ENCODE results near the gene MIEF1. TPM values are rescaled to one million over a fixed set of nuclear protein-coding genes. Genes with fewer than 3 reads are reported as not detected.

The MIEF1 gene
- total and polyA plus RNA-seq, 2 experiments from 2014 or later, result 13.2 to 40.1 TPM

DNA sequence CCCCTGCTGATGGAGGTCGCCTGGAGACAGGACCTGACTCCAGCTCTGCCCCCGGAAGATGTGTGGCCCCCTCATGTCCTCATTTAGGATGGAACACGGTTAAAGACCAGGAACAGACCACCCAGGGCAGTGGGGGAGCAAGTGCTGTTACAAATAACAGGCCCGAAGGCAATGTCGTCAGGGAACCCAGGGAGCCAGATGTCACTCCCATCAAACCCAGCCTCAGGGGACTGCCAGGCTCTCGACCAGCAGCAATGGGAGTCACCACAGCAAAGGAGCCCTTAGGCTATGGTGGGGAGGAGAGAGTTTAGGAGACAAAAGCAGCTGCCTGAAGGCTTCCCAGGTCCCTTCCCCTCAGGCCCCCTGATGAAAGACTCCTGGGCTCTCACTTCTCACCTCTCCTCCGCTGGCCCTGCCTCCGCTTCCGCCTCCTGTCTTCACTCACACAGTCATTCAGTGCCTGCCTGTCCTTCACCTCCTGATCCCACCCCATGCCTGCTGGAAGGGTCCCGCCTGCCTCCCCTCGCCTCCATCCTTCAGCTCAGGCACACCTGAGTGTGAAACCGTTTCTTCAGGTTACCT, 26.1 kb downstream of the MIEF1 start (continued):
- TF ChIP-seq, protein P1, sequence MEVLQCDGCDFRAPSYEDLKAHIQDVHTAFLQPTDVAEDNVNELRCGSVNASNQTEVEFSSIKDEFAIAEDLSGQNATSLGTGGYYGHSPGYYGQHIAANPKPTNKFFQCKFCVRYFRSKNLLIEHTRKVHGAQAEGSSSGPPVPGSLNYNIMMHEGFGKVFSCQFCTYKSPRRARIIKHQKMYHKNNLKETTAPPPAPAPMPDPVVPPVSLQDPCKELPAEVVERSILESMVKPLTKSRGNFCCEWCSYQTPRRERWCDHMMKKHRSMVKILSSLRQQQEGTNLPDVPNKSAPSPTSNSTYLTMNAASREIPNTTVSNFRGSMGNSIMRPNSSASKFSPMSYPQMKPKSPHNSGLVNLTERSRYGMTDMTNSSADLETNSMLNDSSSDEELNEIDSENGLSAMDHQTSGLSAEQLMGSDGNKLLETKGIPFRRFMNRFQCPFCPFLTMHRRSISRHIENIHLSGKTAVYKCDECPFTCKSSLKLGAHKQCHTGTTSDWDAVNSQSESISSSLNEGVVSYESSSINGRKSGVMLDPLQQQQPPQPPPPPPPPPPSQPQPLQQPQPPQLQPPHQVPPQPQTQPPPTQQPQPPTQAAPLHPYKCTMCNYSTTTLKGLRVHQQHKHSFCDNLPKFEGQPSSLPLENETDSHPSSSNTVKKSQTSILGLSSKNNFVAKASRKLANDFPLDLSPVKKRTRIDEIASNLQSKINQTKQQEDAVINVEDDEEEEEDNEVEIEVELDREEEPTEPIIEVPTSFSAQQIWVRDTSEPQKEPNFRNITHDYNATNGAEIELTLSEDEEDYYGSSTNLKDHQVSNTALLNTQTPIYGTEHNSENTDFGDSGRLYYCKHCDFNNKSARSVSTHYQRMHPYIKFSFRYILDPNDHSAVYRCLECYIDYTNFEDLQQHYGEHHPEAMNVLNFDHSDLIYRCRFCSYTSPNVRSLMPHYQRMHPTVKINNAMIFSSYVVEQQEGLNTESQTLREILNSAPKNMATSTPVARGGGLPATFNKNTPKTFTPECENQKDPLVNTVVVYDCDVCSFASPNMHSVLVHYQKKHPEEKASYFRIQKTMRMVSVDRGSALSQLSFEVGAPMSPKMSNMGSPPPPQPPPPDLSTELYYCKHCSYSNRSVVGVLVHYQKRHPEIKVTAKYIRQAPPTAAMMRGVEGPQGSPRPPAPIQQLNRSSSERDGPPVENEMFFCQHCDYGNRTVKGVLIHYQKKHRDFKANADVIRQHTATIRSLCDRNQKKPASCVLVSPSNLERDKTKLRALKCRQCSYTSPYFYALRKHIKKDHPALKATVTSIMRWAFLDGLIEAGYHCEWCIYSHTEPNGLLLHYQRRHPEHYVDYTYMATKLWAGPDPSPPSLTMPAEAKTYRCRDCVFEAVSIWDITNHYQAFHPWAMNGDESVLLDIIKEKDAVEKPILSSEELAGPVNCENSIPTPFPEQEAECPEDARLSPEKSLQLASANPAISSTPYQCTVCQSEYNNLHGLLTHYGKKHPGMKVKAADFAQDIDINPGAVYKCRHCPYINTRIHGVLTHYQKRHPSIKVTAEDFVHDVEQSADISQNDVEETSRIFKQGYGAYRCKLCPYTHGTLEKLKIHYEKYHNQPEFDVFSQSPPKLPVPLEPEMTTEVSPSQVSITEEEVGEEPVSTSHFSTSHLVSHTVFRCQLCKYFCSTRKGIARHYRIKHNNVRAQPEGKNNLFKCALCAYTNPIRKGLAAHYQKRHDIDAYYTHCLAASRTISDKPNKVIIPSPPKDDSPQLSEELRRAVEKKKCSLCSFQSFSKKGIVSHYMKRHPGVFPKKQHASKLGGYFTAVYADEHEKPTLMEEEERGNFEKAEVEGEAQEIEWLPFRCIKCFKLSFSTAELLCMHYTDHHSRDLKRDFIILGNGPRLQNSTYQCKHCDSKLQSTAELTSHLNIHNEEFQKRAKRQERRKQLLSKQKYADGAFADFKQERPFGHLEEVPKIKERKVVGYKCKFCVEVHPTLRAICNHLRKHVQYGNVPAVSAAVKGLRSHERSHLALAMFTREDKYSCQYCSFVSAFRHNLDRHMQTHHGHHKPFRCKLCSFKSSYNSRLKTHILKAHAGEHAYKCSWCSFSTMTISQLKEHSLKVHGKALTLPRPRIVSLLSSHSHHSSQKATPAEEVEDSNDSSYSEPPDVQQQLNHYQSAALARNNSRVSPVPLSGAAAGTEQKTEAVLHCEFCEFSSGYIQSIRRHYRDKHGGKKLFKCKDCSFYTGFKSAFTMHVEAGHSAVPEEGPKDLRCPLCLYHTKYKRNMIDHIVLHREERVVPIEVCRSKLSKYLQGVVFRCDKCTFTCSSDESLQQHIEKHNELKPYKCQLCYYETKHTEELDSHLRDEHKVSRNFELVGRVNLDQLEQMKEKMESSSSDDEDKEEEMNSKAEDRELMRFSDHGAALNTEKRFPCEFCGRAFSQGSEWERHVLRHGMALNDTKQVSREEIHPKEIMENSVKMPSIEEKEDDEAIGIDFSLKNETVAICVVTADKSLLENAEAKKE (CRISPR knock-in tag; IDR thresholded peaks at IDR 0.05), result no peak
- TF ChIP-seq, protein P2, sequence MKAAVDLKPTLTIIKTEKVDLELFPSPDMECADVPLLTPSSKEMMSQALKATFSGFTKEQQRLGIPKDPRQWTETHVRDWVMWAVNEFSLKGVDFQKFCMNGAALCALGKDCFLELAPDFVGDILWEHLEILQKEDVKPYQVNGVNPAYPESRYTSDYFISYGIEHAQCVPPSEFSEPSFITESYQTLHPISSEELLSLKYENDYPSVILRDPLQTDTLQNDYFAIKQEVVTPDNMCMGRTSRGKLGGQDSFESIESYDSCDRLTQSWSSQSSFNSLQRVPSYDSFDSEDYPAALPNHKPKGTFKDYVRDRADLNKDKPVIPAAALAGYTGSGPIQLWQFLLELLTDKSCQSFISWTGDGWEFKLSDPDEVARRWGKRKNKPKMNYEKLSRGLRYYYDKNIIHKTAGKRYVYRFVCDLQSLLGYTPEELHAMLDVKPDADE (IDR thresholded peaks at IDR 0.05), result no peak
- TF ChIP-seq NANOG (IDR thresholded peaks at IDR 0.05; ENCODE audit: borderline replicate concordance), result no peak
- TF ChIP-seq STAT1 (IDR thresholded peaks at IDR 0.05; ENCODE audit: unreplicated experiment), result no peak

DNA sequence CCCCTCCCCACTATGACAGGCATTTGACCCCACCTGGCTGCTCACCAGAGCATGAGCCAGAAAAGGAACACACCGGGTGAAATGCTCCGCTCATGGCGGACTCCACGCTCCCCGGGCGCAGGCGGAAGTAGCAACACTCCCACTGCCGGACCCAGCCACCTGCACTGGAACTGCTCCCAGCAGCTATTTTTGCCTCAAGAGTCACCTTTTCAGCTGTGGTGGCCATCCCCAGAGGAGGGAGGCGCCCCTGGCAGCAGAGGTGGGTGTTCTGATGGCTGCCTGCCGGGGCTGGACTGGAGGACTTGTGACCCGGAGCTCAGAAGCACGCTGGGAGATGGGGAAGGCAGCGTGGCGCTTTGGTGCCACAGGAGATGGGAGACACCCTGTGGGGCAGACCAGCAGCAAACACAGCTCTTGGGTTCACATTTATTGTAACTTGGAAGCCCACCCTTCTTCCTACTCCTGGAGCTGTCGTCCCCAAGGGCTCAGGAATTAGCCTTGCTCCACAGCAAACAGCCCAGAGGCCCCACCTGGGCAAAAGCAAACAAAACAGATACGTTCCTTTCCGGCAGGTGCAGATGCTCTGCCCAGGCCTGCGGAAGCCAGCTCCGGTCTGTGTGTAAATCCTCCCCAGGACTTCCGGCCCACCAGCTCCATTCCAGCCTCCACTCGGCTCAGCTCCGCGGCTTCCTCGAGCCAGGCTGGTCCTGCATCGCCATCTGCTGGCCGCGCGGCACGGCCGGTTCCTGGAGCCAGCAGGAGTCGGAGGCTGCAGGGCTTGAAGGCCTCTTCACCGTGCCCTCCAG, 26.8 kb downstream of the MIEF1 start:
- H3K9me3 Mint-ChIP-seq, result peaks cover 2% of the 10 kb centered on the region; the same call in 2 of the 3 replicates
- ATAC-seq (peak; percentile 22), DNase-seq (ENCODE audit: low spot score) (peak; percentile 96)
- peaks cover 32% of the 10 kb centered on the region for H4K20me1 ChIP-seq (replicated peaks; ENCODE audit: insufficient read depth)
- peaks cover 50% of the 10 kb centered on the region for H3F3A ChIP-seq (replicated peaks; ENCODE audit: low read depth)
- 0 out of 2 replicates have a peak overlapping the region, but pooled peaks have one; percentile 9 for H3K4me3 ChIP-seq
- no peaks in the 10 kb centered on the region for H3K9me2 ChIP-seq (ENCODE audit: insufficient read depth)
- H3K4me2 ChIP-seq, result peak overlapping the region; percentile 60
- H3K4me1 ChIP-seq (ENCODE audit: insufficient read depth), result peaks cover 34% of the 10 kb centered on the region
- no peak overlapping the region; the same call in 2 of the 3 replicates for H3K4me3 Mint-ChIP-seq
- peaks cover 53% of the 10 kb centered on the region for H3K4me1 Mint-ChIP-seq
- H3K27ac Mint-ChIP-seq, result no peak overlapping the region
- H3K36me3 Mint-ChIP-seq (ENCODE audit: low read depth), result peaks cover 54% of the 10 kb centered on the region
- peaks cover 10% of the 10 kb centered on the region for H3K36me3 ChIP-seq (ENCODE audit: insufficient read depth)
- peaks cover 21% of the 10 kb centered on the region for H3K79me2 ChIP-seq (replicated peaks; ENCODE audit: insufficient read depth)
- no peaks in the 10 kb centered on the region for H3K27me3 ChIP-seq (ENCODE audit: insufficient read depth)
- H3K27ac ChIP-seq (ENCODE audit: low read depth), result peak overlapping the region; percentile 86; the same call in 1 of the 2 replicates
- H3K27me3 Mint-ChIP-seq (ENCODE audit: insufficient read depth, low read depth, poor library complexity), result peaks cover 36% of the 10 kb centered on the region
- H2AFZ ChIP-seq, result no peak overlapping the region
- TF ChIP-seq ZNF114 (CRISPR knock-in tag; IDR thresholded peaks at IDR 0.05), result no peak
- TF ChIP-seq, protein P2 (IDR thresholded peaks at IDR 0.05), result 0 out of 2 replicates have a peak, but pooled peaks have one; percentile 36
- no peak for TF ChIP-seq EZH2phosphoT487 (IDR thresholded peaks at IDR 0.05; ENCODE audit: unreplicated experiment)
- TF ChIP-seq, protein P3, sequence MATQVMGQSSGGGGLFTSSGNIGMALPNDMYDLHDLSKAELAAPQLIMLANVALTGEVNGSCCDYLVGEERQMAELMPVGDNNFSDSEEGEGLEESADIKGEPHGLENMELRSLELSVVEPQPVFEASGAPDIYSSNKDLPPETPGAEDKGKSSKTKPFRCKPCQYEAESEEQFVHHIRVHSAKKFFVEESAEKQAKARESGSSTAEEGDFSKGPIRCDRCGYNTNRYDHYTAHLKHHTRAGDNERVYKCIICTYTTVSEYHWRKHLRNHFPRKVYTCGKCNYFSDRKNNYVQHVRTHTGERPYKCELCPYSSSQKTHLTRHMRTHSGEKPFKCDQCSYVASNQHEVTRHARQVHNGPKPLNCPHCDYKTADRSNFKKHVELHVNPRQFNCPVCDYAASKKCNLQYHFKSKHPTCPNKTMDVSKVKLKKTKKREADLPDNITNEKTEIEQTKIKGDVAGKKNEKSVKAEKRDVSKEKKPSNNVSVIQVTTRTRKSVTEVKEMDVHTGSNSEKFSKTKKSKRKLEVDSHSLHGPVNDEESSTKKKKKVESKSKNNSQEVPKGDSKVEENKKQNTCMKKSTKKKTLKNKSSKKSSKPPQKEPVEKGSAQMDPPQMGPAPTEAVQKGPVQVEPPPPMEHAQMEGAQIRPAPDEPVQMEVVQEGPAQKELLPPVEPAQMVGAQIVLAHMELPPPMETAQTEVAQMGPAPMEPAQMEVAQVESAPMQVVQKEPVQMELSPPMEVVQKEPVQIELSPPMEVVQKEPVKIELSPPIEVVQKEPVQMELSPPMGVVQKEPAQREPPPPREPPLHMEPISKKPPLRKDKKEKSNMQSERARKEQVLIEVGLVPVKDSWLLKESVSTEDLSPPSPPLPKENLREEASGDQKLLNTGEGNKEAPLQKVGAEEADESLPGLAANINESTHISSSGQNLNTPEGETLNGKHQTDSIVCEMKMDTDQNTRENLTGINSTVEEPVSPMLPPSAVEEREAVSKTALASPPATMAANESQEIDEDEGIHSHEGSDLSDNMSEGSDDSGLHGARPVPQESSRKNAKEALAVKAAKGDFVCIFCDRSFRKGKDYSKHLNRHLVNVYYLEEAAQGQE (IDR thresholded peaks at IDR 0.05; ENCODE audit: unreplicated experiment), result peak; percentile 30
- TF ChIP-seq CREB1 (CRISPR knock-in tag; IDR thresholded peaks at IDR 0.05; ENCODE audit: low read depth), result peak; percentile 73

Data from GM23338 (cell line).